T-helper 1 cell (primary cell): ENCODE measurements around the gene SUSD1.
"Not testable (repeated sequence)": the region's sequence is repeated elsewhere in the genome, so short reads cannot be mapped to it uniquely, and the experiment has no call there.

Source experiments
- DNase-seq, 5 donors: peaks; one replicate each; pipeline ENCODE4 v3.0.0-alpha.2; 2012 to 2020

The SUSD1 gene

DNA sequence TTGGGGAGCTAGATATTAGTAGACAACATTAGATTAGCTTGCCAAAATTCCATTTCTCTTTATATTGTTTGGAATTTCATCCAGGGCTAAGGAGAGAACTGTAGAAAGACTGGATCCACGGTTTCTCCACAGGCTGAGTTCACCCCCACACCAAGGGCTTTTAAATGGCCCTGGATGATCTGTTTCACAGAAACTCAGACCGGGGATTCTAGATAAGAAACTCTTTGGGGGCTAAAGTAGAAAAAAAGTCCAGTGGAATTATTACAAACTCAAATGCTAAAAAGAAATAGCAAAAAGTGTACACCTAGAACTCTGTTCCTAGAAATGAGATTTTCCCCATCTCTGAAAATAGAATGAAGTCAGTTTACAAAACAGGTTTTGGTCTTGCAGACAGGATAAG lies 80.9 kb downstream of the SUSD1 start:
- DNase-seq = no peak

DNA sequence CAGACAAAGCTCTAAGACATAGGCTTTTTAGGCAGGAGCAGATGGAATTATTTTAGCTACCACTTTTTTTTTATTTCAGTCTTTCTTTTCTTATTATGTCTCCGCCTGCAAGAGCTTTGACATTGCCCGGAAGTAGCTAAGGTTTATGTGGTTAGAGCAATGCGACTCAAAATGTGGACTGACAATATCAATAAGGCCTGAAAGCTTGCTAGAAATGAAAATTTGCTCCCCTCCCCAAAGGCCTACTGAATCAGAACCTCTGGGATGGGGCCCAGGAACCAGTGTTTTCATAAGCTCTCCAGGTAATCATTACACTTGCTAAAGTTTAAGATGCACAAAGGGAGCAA lies 81.3 kb downstream of the SUSD1 start:
- DNase-seq = peak in 1 of 5 donors; percentile 28

DNA sequence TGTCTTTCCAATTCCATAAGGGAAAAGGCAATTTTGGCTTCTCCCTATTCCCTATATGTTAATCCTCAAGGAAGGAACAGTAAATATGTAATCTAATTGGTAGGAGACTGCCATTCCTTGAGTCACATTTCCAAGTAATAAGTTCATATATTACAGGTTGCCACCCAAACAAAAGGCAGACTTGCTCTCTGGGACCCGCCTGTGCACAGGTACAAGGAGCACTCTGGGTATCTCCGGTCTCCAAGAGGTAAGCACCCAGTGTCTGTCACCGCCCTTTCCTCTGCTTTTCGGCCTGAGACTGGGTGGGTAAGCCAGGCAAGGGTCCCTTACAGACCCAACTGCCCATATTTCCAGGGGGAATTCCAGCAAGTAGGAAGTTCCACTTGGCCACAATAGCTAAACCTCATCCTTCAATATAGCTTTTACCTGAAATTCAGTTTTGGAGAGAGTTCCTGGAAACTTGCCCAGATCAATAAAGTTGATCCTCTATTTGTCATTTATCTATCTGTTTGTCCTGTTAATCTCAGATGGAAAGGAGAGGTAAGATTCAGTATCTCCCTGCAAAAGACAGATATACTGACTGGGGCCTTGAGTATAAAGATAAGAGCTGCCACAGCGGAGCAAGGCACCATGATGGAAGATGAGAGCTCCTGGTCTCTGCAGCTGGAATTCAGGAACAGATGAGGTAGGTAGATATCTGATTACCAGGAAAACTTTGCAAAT lies 81.8 kb downstream of the SUSD1 start:
- DNase-seq = no peak

DNA sequence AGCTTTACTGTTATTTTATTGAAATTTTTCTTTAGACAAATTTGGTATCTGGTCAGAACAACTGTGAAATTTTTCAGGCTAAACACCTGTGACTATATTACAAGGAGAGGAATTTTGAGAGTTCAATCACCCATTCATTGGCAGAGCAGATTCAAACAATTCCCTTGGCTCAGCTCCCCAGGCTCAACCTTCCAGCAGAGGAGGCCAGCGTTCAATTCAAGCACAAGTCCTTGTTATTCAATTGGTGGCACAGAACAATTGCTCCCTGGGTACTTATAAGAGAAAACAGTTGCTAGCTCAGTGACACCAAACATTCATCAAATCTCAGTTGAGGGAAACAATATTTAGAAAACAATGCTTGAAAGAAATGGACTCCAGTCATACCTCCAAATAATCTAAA lies 83.3 kb downstream of the SUSD1 start:
- DNase-seq = no peak

DNA sequence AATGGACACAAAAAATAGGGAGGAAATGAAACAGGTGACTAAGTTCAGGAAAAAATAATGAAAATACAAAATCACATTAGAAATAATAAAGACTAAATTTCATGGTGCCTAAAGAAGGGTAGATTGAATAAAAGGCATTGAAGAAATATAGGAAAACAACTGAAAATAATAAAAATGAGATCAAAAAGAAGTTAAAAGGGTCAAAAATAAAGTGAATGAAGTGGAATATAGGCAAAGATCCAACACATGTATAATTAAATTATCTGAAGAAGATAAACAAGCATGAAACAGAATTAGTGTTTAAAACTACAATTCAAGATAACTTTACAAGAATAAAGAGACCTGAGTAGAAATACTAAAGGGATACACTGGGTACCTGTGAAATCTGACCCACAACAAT lies 87.6 kb downstream of the SUSD1 start:
- DNase-seq = no peak

DNA sequence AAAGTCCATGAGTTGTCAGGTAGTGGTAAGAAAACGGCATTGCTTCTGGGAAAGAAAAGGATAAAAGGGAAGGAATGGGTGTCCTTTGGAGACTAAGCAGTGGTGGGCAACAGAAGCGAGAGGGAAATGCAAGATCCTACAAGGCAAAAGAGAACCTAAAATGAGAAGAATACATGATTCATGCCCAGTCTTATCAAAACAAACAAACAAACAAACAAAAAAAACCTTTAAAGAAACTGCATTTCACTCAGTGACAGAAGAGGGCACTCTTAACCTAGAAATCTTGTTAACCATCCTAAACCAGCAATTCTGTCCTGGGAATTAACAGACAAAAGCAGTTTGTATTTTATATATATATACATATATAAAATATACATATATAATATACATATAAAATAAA lies 88.5 kb downstream of the SUSD1 start:
- no peak for DNase-seq

DNA sequence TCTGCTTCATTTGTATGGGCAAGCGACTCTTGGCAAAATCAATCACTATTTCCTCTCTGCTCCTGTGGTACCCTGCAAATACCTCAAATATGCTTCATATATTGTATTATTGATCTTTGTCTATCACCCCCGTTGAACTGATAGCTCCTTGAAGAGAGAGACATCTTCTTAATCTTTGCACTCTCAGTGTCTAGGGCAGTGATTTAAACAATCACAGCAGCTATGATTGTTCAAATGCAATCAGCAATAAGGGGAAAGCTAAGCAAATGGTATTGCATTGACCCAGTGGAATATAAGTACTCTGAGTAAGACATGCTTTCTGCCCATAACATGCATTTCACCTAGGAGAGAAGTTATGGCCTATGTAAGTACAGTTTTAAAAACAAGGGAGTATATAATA lies 90.2 kb downstream of the SUSD1 start:
- no peak for DNase-seq

DNA sequence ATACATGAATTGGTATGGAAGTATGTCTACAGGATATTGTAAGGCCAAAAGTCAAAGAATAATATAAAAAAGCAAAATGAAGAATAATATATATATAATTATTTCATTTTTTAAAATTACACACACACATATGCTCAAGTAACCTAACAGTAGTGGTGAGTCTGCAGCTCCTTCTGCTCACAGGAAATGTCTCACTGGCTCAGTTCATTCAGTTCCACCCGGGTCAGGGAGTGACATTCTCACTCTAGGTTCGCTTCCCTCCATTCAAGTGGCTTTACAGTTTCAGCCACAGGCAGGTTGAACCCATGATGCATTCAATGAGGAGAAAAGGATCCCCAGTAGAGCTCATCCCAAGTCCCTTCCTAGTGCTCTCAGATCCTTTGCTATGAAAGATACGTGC lies 90.8 kb downstream of the SUSD1 start:
- no peak for DNase-seq

DNA sequence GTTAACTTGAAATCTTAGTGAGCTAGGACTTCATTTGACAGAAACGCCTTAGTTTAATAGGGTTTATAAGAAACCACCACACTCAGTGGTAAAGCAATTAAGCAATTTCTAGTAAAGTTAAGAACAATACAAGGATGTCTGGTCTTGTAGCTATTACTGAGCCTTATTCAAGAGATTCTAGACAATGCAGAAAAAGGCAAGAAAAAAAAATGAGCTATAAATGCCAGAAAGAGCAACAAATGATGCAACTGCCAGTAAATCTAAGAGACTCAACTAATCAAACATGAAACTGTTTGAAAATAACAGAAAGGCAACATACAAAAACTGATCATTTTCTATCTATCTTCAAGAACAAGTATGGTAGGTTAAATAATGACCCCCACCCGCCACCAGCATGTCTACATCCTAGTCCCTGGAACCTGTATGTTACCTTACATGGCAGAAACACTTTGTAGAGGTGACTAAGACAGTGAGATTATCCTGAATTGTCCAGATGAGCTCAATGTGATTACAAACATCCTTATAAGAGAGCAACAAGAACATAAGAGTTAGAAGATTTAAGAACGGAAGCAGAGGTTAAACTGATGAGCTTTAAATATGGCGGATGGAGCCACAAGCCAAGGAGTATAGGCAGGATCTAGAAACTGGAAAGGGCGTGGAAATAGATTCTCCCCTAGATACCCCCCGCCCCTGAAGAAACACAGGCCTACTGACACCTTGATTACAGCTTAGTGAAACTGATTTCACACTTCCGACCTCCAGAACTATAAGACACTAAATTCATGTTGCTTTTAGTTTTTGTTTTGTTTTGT lies 93.0 kb downstream of the SUSD1 start:
- no peak for DNase-seq

DNA sequence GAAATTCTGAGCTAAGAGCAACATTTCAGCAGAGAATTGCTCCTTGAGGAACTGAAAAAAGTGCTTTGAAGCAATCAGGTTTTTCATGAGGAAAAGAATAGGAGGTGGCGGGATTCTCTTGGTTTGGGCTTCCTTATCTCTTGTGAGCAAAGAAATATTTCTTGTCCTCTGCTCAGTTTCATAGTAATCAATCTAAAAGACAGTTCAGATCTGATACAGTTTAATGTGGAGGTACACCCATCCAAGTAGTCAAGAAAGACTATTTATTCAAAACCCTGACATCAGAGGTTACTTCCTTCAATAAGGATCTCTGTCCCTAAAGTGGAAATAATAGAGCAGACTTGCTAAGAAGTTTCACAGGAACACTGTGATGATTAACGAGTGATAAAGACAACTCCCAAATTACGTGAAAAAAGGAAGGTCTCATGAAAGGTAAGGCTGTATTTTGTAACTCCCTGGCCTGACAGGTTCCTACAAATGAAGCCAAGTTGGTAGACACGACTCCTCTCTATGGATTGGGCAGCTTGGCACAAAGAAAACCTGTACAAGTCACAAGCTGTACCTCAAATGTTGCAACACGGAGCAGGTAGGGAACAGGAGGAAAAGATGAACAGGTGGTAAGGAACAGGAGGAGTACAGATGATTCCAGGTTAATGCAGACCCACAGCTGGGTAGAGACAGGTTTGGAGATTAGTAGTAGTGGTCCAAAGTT lies 94.1 kb downstream of the SUSD1 start:
- no peak for DNase-seq

DNA sequence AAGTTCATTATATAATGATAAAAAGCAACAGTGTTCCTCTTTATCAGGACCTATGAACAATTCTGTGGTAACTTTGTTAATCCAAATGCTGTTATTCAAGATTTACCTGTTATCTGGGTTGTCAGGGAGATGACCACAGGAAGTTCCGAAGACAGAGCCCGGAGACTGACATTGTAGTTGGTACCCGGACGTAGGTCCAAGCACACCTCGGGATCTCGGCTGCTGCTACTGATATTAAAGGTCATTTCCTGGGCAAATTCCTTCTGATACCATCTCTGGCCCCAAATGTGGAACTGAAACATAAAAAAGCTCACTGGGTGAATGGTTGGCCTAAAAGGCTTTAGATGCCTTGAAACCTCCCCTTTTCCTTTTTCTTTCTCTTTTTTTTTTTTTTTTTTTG lies 96.7 kb downstream of the SUSD1 start:
- DNase-seq = no peak

DNA sequence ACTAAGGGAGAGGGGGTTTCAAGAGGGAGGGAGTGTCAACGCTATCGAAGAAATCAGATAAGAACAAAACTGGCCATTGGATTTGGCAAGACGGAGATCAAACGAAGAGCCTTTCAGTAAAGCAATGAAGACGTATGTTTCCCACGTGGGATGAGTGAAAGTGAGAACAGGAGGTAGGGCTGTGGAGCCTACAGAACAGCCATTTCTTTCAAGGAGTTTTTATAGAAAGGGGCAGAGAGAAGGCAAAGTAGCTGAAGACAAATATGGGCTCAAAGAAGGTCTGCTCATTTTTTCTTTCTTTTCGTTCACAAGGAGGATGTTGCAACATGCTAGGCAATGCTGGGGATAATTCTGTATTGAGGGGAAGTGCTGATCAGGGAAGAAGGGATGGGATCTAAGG lies 98.3 kb downstream of the SUSD1 start:
- DNase-seq = peak in 1 of 5 donors; percentile 18

DNA sequence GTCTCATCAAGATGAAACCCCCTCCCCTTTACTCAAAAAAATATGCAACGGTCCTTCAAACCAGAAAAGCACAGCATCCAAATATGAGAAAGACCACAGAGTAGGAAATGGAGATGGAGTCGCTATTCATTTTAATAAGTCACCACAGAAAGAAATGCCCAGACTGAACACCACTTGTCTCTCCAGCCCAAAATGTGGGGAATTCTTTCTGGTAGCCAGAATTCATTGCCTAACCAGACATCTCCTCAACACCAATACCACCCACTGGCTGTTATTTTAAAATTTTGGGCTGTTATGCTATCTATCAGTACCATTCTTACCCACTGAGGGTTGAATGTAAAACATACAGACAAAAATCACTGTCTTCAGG lies 100.1 kb downstream of the SUSD1 start:
- DNase-seq = no peak

DNA sequence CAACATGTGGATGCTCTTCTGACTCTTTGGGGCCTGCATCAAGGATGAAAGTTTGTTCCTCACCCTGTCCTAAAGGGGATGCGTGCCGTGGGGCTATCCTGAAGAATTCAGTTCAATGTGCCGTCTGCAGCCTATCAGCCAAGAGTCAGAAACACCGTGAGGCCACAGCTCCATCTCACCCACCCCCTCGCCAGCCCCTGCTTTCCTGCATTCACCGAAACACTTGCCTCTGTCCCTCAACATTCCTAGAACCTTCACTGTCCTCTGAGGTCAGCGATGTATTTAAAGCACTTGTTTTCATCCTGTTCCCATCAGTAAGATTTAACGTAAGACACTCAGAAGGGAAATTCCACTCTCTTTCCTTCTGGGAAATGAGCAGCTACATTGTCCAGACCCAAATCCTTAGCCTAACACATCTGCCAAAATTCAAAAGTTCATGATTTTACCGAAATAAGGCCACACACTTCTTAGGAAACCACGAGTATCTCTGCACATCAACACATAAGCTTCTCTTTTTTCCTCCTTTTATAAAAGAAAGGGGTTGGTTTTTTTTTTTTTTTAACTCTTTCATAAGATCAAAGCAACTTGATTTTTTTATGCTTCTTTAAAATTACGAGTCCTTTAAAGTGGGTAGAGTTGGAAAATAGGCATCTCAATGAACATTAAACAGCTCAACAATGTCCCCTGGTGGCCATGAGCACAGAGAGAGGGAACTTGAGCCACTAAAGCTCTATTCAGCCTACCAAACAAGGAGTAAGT lies 100.7 kb downstream of the SUSD1 start:
- peak; percentile 32 to 71 (median 54) for DNase-seq

DNA sequence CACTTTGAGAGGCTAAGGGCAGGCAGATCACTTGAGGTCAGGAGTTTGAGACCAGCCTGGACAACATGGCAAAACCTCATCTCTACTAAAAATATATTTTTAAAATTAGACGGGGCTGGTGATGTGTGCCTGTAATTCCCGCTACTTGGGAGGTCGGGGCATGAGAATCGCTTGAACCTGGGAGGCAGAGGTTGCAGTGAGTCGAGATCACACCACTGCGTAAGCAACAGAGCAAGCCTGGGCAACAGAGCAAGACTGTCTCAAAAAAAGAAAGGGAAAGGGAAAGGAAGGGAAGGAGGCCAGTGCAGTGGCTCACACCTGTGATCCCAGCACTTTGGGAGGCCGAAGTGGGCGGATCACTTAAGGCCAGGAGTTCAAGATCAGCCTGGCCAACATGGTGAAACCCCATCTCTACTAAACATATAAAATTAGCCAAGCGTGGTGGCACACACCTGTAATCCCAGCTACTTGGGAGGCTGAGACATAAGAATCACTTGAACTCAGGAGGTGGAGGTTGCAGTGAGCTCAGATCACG lies 101.4 kb downstream of the SUSD1 start:
- DNase-seq = not testable (repeated sequence)

DNA sequence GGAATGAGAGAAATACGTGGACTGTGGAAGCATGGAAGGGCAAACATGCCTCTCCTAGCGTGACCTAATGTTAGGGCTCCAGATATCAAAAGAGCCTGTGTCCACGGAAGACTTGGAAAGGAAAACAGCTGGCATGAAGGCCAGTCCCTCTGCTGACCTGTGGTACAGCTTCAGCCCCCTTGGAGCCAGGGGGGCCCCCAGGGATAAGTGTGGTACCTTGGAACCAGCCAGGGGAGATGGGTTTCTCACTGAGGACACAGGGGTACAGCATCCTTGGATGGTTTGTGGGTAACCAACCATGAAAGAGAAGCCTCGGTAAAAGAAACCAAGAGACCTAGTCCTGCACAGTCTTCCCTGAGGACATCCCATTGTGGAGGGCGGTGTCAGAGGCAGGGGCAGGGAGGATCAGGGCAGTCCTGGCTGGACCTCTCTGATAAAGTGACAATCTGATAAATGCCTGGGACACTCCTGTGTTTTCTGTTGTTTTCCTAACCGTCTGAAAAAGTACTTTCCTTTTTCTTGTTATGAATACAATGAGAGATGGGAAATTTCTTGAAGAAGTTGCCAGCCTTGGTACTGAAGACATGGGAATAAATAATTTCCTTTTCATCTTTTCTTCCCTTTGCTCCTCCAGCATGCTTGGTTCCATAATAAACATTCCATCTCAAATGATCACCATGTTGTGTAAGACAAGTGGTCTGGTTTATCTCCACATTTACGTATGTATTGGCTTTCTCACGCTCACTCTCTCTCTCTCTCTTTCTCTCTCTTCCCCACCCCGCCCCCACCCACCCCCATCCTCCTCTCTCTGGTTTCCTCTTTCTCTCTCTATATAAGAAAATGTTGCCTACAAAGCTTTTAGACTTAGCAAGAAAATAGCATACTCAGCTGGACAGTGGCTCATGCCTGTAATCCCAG lies 102.1 kb downstream of the SUSD1 start:
- DNase-seq = no peak

DNA sequence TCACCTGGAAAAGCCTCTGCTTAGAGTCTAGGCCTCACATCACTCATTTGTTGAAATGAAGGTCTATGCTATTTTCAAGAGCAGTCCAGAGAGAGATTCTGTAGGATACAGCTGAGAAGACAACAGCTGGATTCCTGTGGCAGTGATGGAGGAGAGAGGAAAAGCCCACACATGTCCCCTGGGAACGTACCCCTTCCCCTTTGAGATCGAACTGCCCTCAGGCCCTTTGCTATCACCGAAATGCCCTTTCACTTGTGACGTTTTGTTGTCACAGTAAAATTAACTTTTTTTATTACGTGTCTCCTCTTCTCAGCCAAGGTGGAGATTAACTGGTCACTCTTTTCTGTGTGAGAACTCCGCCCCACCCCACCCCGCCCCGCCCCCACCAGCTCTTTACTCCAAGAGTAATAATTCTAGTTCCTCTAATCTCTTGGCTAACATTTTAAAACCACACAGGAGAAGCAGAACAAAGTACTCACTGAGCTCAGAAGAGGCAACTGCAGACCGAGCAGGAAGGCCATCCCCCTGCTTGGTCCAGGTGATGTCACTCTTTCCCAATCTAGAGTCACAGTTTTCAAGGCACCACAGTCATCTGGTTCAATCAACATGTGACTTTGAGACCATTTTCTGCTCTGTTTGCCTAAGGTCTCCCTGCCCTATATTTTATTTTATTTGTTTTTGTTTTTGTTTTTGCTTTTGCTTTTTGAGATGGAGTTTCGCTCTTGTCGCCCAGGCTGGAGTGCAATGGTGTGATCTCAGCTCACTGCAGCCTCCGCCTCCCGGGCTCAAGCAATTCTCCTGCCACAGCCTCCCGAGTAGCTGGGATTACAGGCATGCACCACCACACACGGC lies 105.6 kb downstream of the SUSD1 start:
- DNase-seq = no peak

DNA sequence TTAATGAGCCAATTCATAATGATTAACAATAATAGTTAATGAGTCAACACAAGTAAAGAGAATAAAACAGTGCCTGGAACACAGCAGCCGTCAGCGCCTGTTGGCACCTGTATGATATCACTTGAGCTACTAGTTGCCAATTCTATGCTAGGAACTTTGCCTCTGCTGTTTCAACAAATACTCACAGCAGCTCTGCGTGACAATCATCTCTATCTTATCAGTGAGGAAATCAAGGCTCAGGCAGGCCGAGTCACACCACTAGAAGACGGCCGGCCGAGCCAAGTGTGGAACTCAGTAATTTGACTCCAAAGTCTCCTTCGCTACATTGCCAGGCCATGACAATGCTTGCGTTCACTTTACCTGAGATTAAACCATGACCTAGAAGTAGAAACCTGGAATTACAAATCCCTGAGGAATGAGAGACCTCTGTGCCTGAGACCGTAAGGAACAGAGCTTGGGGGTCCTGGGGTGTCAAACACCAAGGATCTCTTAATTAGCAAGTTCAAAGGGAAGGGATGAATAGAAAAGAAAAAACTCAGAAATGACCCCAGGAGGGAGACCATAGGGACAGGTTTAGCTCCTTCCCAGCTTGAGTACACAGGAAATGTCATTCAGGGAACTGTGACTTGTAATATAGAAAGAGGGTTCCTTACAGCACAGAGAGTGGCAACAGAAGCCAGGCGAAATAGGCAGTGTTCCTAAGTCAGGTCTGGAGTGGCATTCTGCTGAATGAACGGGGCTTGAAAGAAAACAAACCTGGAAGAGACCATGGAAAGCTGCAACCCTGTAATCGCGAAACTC lies 109.1 kb downstream of the SUSD1 start:
- DNase-seq = no peak

DNA sequence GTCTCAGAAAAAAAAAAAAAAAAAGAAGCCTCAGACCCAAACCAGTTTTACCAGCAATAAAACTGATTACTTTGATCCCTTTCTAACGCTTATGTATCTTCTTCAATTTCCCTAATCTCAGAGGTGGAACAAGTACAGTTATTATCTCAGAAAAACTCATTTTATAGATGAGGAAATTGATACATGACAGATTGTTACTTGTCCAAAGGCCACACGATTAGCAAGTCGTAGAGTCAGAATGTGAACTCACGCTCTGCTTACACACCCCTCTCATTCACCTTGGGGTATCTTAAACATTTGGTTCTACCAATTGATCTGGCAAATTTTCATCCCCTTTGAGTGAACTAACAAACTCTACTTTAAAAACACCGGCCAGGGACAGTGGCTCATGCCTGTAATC lies 110.2 kb downstream of the SUSD1 start:
- no peak for DNase-seq

DNA sequence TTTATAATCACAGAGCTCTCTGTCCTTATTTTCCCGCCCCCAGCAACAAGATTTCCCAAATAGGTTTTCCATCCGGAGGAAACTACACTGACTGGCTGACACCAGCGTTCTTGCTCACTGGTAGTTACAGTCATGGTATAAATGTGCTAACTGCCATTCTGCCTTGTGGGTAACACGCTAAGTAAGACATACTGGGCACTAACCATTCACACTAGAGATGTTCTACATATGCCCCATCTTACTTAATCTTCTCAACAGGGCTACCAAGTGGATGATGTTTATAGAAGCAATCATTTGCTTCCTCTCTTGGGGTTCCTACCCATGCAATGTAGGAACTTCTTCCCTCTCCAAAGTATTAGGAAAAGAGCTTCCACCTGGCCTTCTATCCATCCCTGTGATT lies 111.5 kb downstream of the SUSD1 start:
- no peak for DNase-seq
